A549 treated with Hydrocortisone at 1 μM for 4 hours (cell line): ENCODE measurements around the gene KRTAP10-11. TPM values are rescaled to one million over a fixed set of nuclear protein-coding genes. Genes with fewer than 3 reads are reported as not detected.

Experiments used
- total RNA-seq: library from RNA; stranded (reverse); fragments of 200-300 nt; extraction: Qiagen RNA extraction; gene quantifications from 5 replicates; pipeline ENCODE4 v1.2.3, GENCODE V29; 2022

KRTAP10-11 gene, protein sequence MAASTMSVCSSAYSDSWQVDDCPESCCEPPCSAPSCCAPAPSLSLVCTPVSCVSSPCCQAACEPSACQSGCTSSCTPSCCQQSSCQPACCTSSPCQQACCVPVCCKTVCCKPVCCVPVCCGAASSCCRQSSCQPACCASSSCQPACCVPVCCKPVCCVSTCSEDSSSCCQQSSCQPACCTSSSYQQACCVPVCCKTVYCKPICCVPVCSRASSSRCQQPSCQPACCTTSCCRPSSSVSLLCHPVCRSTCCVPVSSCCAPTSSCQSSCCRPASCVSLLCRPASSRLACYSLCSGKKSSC
- not detected in 5 replicates for total RNA-seq

GRCh38 chr21:44646366-44647221 lies at the start of gene KRTAP10-11:
KRTAP10-11 (plus strand) TSS chr21:44646414; CDS start chr21:44646459, 45 bp downstream.

GRCh38 chr21:44600118-44600978 lies 45.9 kb upstream of the KRTAP10-11 start, which contains the start of gene KRTAP10-7:
KRTAP10-7 (plus strand) TSS chr21:44600597; CDS start chr21:44600622, 25 bp downstream.

GRCh38 chr21:44612029-44612486 lies 34.2 kb upstream of the KRTAP10-11 start, which contains the start of gene KRTAP10-8:
KRTAP10-8 (plus strand) TSS chr21:44612079; CDS start chr21:44612101, 22 bp downstream.

GRCh38 chr21:44626673-44627143 lies 19.5 kb upstream of the KRTAP10-11 start, which contains the start of gene KRTAP10-9:
KRTAP10-9 (plus strand) TSS chr21:44627093; CDS start chr21:44627172, 79 bp downstream.

DNA sequence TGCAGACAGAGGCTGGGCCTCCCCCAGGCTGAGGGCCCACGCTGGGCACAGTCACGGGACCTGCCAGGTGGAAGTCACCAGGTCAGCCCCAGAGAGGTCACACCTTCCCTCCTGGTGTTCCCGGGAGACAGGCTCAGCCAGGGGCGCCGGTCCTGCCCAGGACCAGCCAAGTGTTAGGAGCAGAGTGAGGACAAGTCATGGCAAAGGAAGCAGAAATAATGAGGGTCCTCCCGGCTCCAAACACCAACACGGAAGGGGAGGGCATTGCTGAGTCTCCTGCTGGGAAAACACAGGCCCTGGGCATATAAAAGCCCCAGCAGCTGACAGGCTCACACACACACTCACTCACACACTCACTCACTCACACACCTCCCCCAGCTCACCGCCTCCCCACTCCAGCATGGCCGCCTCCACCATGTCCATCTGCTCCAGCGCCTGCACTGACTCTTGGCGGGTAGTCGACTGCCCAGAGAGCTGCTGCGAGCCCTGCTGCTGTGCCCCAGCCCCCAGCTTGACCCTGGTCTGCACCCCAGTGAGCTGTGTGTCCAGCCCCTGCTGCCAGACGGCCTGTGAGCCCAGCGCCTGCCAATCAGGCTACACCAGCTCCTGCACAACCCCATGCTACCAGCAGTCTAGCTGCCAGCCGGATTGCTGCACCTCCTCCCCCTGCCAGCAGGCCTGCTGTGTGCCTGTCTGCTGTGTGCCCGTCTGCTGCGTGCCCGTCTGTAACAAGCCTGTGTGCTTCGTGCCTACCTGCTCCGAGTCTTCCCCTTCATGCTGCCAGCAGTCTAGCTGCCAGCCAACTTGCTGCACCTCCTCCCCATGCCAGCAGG lies 9.0 kb upstream of the KRTAP10-11 start, which contains the start of gene KRTAP10-10:
TSS of gene KRTAP10-10 (plus strand) at position 339 of the 833 bp plus-strand sequence. CDS start at position 401, 62 bp downstream.

DNA sequence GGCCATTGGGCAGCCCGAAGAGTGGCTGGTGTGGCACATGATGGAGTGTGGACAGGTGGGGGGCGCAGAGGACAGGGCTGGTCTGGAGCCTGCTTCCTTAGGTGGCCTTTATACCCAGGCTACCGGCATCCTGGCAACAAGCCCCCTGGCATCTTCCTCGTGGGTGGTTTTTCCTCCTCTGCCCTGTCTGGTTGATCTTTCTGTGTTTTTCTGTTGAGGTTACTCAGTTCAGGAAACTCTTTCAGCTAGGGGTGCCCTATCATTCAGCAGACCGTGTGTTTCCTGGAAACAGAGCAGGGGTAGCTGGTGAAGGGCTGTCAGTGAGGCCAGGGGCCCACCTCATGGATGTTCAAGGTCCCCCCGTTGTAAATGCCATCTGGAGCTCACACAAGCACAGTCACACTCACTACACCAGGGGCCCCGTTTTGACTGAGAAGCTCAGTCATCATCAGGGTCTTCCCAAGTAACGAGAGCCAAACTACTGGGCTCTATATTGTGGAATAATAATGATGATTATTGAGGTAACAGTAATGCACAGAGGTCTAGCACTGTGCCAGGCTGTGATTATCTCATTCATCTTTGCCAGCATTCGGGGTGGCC lies 8.5 kb downstream of the KRTAP10-11 start, which contains the start of gene KRTAP12-4:
TSS of gene KRTAP12-4 (minus strand) at position 84 of the 600 bp plus-strand sequence. CDS start at position 39, 45 bp downstream.

GRCh38 chr21:44657635-44658540 lies 11.7 kb downstream of the KRTAP10-11 start, which contains the start of gene KRTAP12-3:
KRTAP12-3 (plus strand) TSS chr21:44657932; CDS start chr21:44657980, 48 bp downstream.

DNA sequence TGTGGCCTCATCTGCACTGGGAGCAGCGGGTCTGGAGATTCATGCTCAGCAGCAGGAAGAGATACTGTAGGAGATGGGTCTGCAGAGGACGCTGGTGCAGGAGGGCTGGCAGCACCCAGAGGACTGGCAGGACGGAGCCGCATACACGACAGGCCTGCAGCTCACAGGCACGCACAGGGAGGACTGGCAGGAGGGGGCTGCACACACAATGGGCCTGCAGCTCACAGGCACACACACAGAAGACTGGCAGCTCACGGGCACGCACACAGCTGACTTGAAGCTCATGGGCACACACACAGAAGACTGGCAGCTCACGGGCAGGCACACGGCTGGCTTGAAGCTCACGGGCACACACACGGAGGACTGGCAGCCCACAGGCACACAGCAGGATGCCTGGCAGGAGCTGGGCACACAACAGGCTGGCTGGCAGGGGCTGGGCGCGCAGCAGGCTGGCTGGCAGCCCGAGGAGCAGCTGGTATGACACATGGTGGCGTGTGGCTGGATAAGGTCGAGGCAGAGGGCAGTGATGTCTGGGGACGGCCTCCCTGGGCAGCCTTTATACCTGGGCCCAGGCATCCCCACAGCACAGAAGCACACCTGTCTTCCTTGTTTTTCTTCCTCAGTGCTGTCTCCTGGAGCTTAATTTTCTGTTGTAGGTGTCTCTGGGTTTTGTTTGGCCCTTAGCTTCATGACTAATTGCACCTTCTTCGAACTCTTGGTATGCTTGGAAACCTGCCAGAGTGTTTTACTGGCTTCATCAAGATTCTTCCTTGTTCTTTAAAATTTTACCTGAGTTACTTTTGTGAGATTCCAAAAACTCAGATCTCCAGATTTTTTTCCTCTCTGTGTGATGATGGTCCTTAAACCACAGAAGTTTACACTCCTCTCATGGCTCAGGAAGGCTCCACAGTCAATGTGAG lies 20.4 kb downstream of the KRTAP10-11 start, which contains the start of gene KRTAP12-2:
TSS of gene KRTAP12-2 (minus strand) at position 527 of the 920 bp plus-strand sequence. CDS start at position 486, 41 bp downstream.

DNA sequence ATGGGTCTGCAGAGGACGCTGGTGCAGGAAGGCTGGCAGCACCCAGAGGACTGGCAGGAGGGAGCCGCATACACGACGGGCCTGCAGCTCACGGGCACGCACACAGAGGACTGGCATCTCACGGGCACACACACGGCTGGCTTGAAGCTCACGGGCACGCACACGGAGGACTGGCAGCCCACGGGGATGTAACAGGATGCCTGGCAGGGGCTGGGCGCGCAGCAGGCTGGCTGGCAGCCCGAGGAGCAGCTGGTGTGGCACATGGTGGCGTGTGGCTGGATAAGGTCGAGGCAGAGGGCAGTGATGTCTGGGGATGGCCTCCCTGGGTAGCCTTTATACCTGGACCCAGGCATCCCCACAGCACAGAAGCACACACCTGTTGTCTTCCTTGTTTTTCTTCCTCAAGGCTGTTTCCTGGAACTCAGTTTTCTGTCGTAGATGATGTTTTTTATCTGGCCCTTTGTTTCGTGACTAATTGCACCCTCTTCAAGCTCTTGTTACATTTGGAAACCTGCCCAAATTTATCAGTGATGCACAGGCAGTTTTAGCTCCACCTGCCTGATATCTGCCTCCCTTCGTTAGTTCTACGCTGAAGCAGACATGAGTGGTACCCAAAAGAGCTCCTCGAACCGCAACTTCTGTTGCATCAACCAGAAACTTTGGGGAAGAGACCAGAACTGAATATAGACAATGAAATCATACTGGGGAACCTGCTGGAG lies 35.8 kb downstream of the KRTAP10-11 start, which contains the start of gene KRTAP12-1:
TSS of gene KRTAP12-1 (minus strand) at position 303 of the 719 bp plus-strand sequence. CDS start at position 263, 40 bp downstream.

Other genes with a start within 250 kb of the KRTAP10-11 start
- 1.7 to 2.3 TPM (median 2.2 TPM) in 5 replicates for gene LRRC3, start 190.9 kb upstream of the KRTAP10-11 start, total RNA-seq
- gene KRTAP10-1, start 106.2 kb upstream of the KRTAP10-11 start, total RNA-seq: not detected in 5 replicates
- gene KRTAP10-2, start 94.9 kb upstream of the KRTAP10-11 start, total RNA-seq: not detected in 5 replicates
- not detected in 5 replicates for gene KRTAP10-3, start 87.6 kb upstream of the KRTAP10-11 start, total RNA-seq
- not detected in 5 replicates for gene KRTAP10-4, start 72.7 kb upstream of the KRTAP10-11 start, total RNA-seq
- not detected in 5 replicates for gene KRTAP10-5, start 65.8 kb upstream of the KRTAP10-11 start, total RNA-seq
- not detected in 5 replicates for gene KRTAP10-6, start 53.9 kb upstream of the KRTAP10-11 start, total RNA-seq
- gene KRTAP10-7, start 45.8 kb upstream of the KRTAP10-11 start, total RNA-seq: not detected in 5 replicates
- gene KRTAP10-8, start 34.3 kb upstream of the KRTAP10-11 start, total RNA-seq: not detected in 5 replicates
- not detected in 5 replicates for gene KRTAP10-9, start 19.3 kb upstream of the KRTAP10-11 start, total RNA-seq
- not detected in 5 replicates for gene KRTAP10-10, start 9.1 kb upstream of the KRTAP10-11 start, total RNA-seq
- gene KRTAP12-4, start 8.2 kb downstream of the KRTAP10-11 start, total RNA-seq: not detected in 5 replicates
- not detected in 5 replicates for gene KRTAP12-3, start 11.5 kb downstream of the KRTAP10-11 start, total RNA-seq
- gene KRTAP12-2, start 20.5 kb downstream of the KRTAP10-11 start, total RNA-seq: not detected in 5 replicates
- gene KRTAP12-1, start 35.7 kb downstream of the KRTAP10-11 start, total RNA-seq: not detected in 5 replicates
- not detected in 5 replicates for gene KRTAP10-12, start 50.8 kb downstream of the KRTAP10-11 start, total RNA-seq
- gene TSPEAR, start 65.2 kb downstream of the KRTAP10-11 start, total RNA-seq: not detected in 5 replicates
- 29.1 to 37.8 TPM (median 33.0 TPM) in 5 replicates for gene UBE2G2, start 155.4 kb downstream of the KRTAP10-11 start, total RNA-seq
- 59.7 to 71.5 TPM (median 62.8 TPM) in 5 replicates for gene SUMO3, start 171.6 kb downstream of the KRTAP10-11 start, total RNA-seq
- gene PTTG1IP, start 227.3 kb downstream of the KRTAP10-11 start, total RNA-seq: 93.4 to 99.8 TPM (median 97.7 TPM) in 5 replicates